OCI-LY7 (cell line): ENCODE data around the gene PHOX2A. TPM values are rescaled to one million over a fixed set of nuclear protein-coding genes. Genes with fewer than 3 reads are reported as not detected.

Experiments used
- BruUV-seq: library from RNA; stranded (reverse); fragments of 400-500 nt; replicated peaks from 2 replicates; lab custom pipeline; 2021; lab: Mats Ljungman, UMichigan
- CTCF ChIA-PET: fragments of 300-600 bp; sonication (Branson Sonifier 250); formaldehyde crosslinking; loops from one replicate; lab custom pipeline; 2022; ENCODE audit warnings: antibody characterized with exemption; ENCODE audit not compliant: unreplicated experiment; lab: Charles Lee
- POLR2A ChIA-PET: fragments of 300-600 bp; sonication (Branson Sonifier 250); formaldehyde crosslinking; loops from one replicate; lab custom pipeline; 2022; ENCODE audit warnings: antibody characterized with exemption; lab: Charles Lee
- DNase-seq: peaks from one replicate; pipeline ENCODE4 v3.0.0-alpha.2; 2015; ENCODE audit warnings: low spot score
- H2AFZ ChIP-seq: fragments of 200-600 bp; sonication (generic), shearing (Covaris generic); 2 replicates; pipeline ENCODE4 v1.6.1; 2014; ENCODE audit warnings: mild to moderate bottlenecking, antibody characterized with exemption, low read length, moderate library complexity
- H3K27ac ChIP-seq: fragments of 200-600 bp; sonication (generic); 2 replicates; pipeline ENCODE4 v1.5.1; 2014; ENCODE audit warnings: mixed run types, low read depth, mild to moderate bottlenecking, moderate library complexity, low read length, inconsistent platforms; ENCODE audit not compliant: poor library complexity, severe bottlenecking
- H3K36me3 ChIP-seq: fragments of 200-600 bp; sonication (generic); 2 replicates; pipeline ENCODE4 v1.6.1; 2014; ENCODE audit warnings: mild to moderate bottlenecking, antibody characterized with exemption, low read length, moderate library complexity, mixed read lengths; ENCODE audit not compliant: insufficient read depth
- H3K4me1 ChIP-seq: fragments of 200-600 bp; sonication (generic); 2 replicates; pipeline ENCODE4 v1.5.1; 2014; ENCODE audit warnings: mild to moderate bottlenecking, low read length; ENCODE audit not compliant: insufficient read depth, poor library complexity, severe bottlenecking
- H3K4me2 ChIP-seq: fragments of 200-600 bp; sonication (generic); 2 replicates; pipeline ENCODE4 v1.6.1; 2014; ENCODE audit warnings: mild to moderate bottlenecking, low read length
- H3K4me3 ChIP-seq: fragments of 200-600 bp; sonication (generic); 2 replicates; pipeline ENCODE4 v1.5.1; 2014; ENCODE audit warnings: mild to moderate bottlenecking, low read depth, low read length; ENCODE audit not compliant: poor library complexity, severe bottlenecking
- H3K79me2 ChIP-seq: fragments of 200-600 bp; sonication (generic); 2 replicates; pipeline ENCODE4 v1.6.1; 2016; ENCODE audit warnings: low read depth, mild to moderate bottlenecking, low read length, moderate library complexity, mixed read lengths; ENCODE audit not compliant: insufficient read depth
- H3K9me2 ChIP-seq: fragments of 200-600 bp; sonication (generic); 2 replicates; pipeline ENCODE4 v1.6.1; 2016; ENCODE audit warnings: mild to moderate bottlenecking, low read length, mixed read lengths; ENCODE audit not compliant: insufficient read depth
- H3K9me3 ChIP-seq: fragments of 200-600 bp; sonication (generic); 2 replicates; pipeline ENCODE4 v1.6.1; 2014; ENCODE audit warnings: mild to moderate bottlenecking, mixed run types, low read length, mixed read lengths
- H4K20me1 ChIP-seq: fragments of 200-600 bp; sonication (generic); 2 replicates; pipeline ENCODE4 v1.6.1; 2014; ENCODE audit warnings: mild to moderate bottlenecking, antibody characterized with exemption, low read length, moderate library complexity, mixed read lengths; ENCODE audit not compliant: insufficient read depth
- EZH2phosphoT487 ChIP-seq: fragments of 200-600 bp; sonication (generic); IDR thresholded peaks from 2 replicates; pipeline ENCODE4 v1.6.1; 2018; ENCODE audit warnings: low read depth, borderline replicate concordance, mild to moderate bottlenecking, mixed run types, antibody characterized with exemption, low read length, moderate library complexity, mixed read lengths
- intact Hi-C: fragments of 100-400 bp; cut with micrococcal nuclease; formaldehyde crosslinking; loops from one replicate; pipeline ENCODE4 v1.10.0; 2022; ENCODE audit not compliant: unreplicated experiment
- total RNA-seq, 2 experiments: library from RNA; depleted of rRNA in 1 of 2; stranded (reverse); fragments of >200 nt in 1 of 2; shearing (Covaris generic) in 1 of 2; gene quantifications; 2 replicates each; pipeline ENCODE4 v1.2.3, GENCODE V29; 2014 to 2022
- TF ChIP-seq, protein P1 (sequence below): fragments of 200-600 bp; sonication (generic); conservative IDR thresholded peaks from 2 replicates; pipeline ENCODE4 v1.5.1; 2014; ENCODE audit warnings: mild to moderate bottlenecking, antibody characterized with exemption, low read length, moderate library complexity, mixed read lengths

Gene PHOX2A
- total RNA-seq, 2 experiments from 2014 or later, result not detected

DNA sequence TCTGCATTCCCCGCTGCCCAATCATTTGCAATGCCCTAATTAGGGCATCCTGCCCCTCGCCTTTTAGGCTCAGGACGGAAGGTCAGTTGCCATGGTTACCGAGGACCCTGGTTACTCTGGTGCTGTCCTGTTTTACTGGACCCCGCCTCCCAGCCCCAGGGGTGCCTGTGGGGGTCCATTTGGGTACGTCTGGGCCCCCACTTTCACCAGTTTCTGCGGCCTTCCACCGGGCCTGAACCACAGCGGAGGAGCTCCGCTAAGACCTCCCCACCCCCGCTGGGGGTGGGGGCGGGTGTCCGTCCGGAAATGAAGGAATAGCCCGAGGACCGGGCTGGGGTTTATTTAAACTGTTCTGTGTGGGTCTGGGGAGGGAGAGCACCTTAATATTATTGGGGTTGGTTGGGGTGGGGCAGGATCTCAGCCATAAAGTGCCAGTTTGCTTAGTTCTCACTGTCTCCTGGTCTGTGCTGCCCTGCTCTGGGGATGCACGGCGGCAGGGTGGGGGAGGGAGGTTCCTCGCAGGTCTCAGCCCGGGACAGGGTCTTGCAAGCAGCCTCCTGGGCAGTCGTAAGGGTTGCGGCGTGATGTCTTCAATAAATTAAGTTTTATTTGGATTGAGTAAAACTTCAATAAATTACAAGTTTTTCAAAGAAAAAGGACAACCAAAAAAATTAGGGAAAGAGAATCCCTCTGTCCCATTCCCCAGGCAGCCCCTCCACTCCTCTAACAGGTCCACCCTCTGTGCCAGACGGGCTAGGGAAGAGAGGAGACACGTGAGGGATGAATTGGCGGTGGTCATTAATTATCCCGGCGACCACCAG lies 5.3 kb downstream of the PHOX2A start:
- H4K20me1 ChIP-seq, result no peaks in the 10 kb centered on the region
- TF ChIP-seq, protein P1, sequence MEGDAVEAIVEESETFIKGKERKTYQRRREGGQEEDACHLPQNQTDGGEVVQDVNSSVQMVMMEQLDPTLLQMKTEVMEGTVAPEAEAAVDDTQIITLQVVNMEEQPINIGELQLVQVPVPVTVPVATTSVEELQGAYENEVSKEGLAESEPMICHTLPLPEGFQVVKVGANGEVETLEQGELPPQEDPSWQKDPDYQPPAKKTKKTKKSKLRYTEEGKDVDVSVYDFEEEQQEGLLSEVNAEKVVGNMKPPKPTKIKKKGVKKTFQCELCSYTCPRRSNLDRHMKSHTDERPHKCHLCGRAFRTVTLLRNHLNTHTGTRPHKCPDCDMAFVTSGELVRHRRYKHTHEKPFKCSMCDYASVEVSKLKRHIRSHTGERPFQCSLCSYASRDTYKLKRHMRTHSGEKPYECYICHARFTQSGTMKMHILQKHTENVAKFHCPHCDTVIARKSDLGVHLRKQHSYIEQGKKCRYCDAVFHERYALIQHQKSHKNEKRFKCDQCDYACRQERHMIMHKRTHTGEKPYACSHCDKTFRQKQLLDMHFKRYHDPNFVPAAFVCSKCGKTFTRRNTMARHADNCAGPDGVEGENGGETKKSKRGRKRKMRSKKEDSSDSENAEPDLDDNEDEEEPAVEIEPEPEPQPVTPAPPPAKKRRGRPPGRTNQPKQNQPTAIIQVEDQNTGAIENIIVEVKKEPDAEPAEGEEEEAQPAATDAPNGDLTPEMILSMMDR, result no peak; the same call in none of the 2 replicates
- no peak for TF ChIP-seq EZH2phosphoT487
- no peaks in the 10 kb centered on the region for H3K79me2 ChIP-seq
- ChIA-PET POLR2A (no interaction called here), CTCF (interaction anchor here (0.6 kb wide), 1 partner anchor 16 kb away, joined by 3 read pairs; no protein-coding TSS in a partner anchor)
- H3K4me1 ChIP-seq, result no peaks in the 10 kb centered on the region
- no peaks in the 10 kb centered on the region for H3K9me2 ChIP-seq
- BruUV-seq, result TSS peak; percentile 85
- H3K9me3 ChIP-seq, result no peaks in the 10 kb centered on the region
- peaks cover 49% of the 10 kb centered on the region for H3K36me3 ChIP-seq
- DNase-seq, result no peak
- no peak overlapping the region for H3K4me2 ChIP-seq
- intact Hi-C loops, result loop anchor here (1.0 to 5.0 kb wide), 2 partner anchors 14 to 194 kb away; partner anchors contain the start of genes CLPB and INPPL1
- H3K4me3 ChIP-seq, result no peak overlapping the region
- no peak overlapping the region for H3K27ac ChIP-seq
- H2AFZ ChIP-seq, result no peak overlapping the region

DNA sequence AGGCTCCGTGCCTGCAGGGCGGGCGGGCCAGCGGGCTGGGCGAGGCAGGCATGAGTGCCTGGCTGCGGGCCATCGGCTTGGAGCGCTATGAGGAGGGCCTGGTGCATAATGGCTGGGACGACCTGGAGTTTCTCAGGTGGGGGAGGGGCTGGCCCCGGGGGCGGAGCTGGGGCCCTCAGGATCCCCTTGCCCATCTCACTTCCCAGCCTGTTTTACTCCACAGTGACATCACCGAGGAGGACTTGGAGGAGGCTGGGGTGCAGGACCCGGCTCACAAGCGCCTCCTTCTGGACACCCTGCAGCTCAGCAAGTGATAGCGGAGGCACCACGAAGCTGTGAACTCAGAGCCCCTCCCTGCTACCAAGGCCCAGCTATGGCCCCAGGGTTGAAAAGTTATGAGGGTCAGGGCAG lies 5.9 kb downstream of the PHOX2A start:
- no peaks in the 10 kb centered on the region for H4K20me1 ChIP-seq
- no peaks in the 10 kb centered on the region for H3K9me2 ChIP-seq
- H3K9me3 ChIP-seq, result no peaks in the 10 kb centered on the region
- no peak overlapping the region for H3K27ac ChIP-seq
- no TSS peak for BruUV-seq
- no peaks in the 10 kb centered on the region for H3K79me2 ChIP-seq
- intact Hi-C loops, result loop anchor here (1.0 to 5.0 kb wide), 2 partner anchors 14 to 194 kb away; partner anchors contain the start of genes CLPB and INPPL1
- H3K4me3 ChIP-seq, result no peak overlapping the region
- H3K36me3 ChIP-seq, result peaks cover 55% of the 10 kb centered on the region
- H2AFZ ChIP-seq, result no peak overlapping the region
- H3K4me1 ChIP-seq, result no peaks in the 10 kb centered on the region
- DNase-seq, result peak; percentile 72
- H3K4me2 ChIP-seq, result no peak overlapping the region
- ChIA-PET POLR2A (no interaction called here), CTCF (interaction anchor here (0.6 kb wide), 1 partner anchor 15 kb away, joined by 3 read pairs; no protein-coding TSS in a partner anchor)
- TF ChIP-seq, protein P1, result peak; percentile 88
- TF ChIP-seq EZH2phosphoT487, result no peak
